PFSK-1 (cell line): ENCODE measurements around the gene OR2T35.

ENCODE experiments used
- FOXP2 ChIP-seq: optimal IDR thresholded peaks from 2 replicates; pipeline ENCODE3; 2011; ENCODE audit warnings: borderline replicate concordance, control low read depth, inconsistent platforms; ENCODE audit not compliant: insufficient read depth; ENCODE audit errors: extremely low read length, extremely low read depth
- POLR2AphosphoS5 ChIP-seq: IDR thresholded peaks from 2 replicates; pipeline ENCODE4 v1.6.1; 2012; ENCODE audit warnings: low read depth, mild to moderate bottlenecking, control low read depth, low read length, moderate library complexity
- REST ChIP-seq, 2 experiments: IDR thresholded peaks; 2 replicates each; pipeline versions ENCODE4 v1.6.1 to v1.8.0; 2011 to 2012; ENCODE audit warnings: low read depth in 2 of 2, low read length in 2 of 2, control low read depth in 1 of 2, inconsistent platforms in 1 of 2, mild to moderate bottlenecking in 1 of 2, moderate library complexity in 1 of 2; ENCODE audit not compliant: insufficient read depth in 1 of 2
- SIN3A ChIP-seq: IDR thresholded peaks from 2 replicates; pipeline ENCODE4 v1.6.1; 2012; ENCODE audit warnings: mild to moderate bottlenecking, low read length, moderate library complexity, borderline replicate concordance; ENCODE audit not compliant: insufficient read depth
- TAF1 ChIP-seq: IDR thresholded peaks from 2 replicates; pipeline ENCODE4 v1.6.1; 2012; ENCODE audit warnings: low read length, control low read depth, borderline replicate concordance; ENCODE audit not compliant: insufficient read depth

Gene OR2T35

GRCh38 chr1:248611883-248612414 is 33.1 kb downstream of the OR2T35 start:
- TF ChIP-seq FOXP2 (no peak), POLR2AphosphoS5 (no peak), SIN3A (no peak), REST (IDR thresholded peaks at IDR 0.05; ENCODE audit: insufficient read depth in 1 of 2, low read depth in 2 of 2, low read length in 2 of 2) (no peak), TAF1 (no peak)

DNA sequence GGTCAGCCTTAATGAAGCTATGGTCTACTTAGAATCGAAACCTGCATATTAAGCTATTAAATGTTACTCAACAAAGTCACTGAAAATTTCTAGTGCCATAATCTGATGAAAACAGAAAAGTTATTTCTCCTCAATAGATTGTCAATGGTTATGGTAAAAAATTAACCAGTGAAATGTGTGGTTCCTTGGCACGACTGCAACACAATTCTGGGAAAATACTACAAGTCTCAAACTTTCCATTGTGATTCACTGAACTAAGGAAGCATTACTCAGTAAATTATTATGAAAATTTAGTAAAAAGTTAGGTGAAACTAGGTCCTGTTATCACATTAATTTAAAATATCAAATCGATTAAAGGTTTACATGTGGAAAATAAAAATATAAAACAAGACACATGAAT is 34.8 kb downstream of the OR2T35 start:
- TF ChIP-seq TAF1 (no peak), POLR2AphosphoS5 (no peak), FOXP2 (no peak), REST (IDR thresholded peaks at IDR 0.05; ENCODE audit: insufficient read depth in 1 of 2, low read depth in 2 of 2, low read length in 2 of 2) (no peak), SIN3A (no peak)

GRCh38 chr1:248599396-248599795 is 45.7 kb downstream of the OR2T35 start:
- TF ChIP-seq TAF1 (no peak), FOXP2 (no peak), SIN3A (no peak), REST (IDR thresholded peaks at IDR 0.05; ENCODE audit: insufficient read depth in 1 of 2, low read depth in 2 of 2, low read length in 2 of 2) (no peak), POLR2AphosphoS5 (no peak)

- TF ChIP-seq TAF1 (no peak), POLR2AphosphoS5 (no peak), SIN3A (no peak), REST (IDR thresholded peaks at IDR 0.05; ENCODE audit: insufficient read depth in 1 of 2, low read depth in 2 of 2, low read length in 2 of 2) (no peak), FOXP2 (no peak)
Measured at GRCh38 chr1:248597589-248597988, 47.5 kb downstream of the OR2T35 start, which contains the start of gene OR2T10. Gene OR2T10, minus strand, starts transcription at chr1:248597700. Its CDS starts 3,932 bp downstream, at chr1:248593768.
